Osteoblast (primary cell): ENCODE results near the gene ZYX. TPM values are rescaled to one million over a fixed set of nuclear protein-coding genes. Genes with fewer than 3 reads are reported as not detected.

Experiments used
- DNase-seq: peaks from one replicate; pipeline ENCODE4 v3.0.0; 2011; ENCODE audit warnings: low spot score, mixed read lengths; ENCODE audit not compliant: insufficient read length; ENCODE audit errors: missing footprints
- H2AFZ ChIP-seq: 2 replicates; pipeline ENCODE4 v1.6.0; 2011; ENCODE audit warnings: mild to moderate bottlenecking, low read length
- H3K27ac ChIP-seq: 2 replicates; pipeline ENCODE4 v1.5.1; 2011; ENCODE audit warnings: mild to moderate bottlenecking, low read depth, low read length, moderate library complexity
- H3K27me3 ChIP-seq: 2 replicates; pipeline ENCODE4 v1.6.0; 2012; ENCODE audit warnings: mild to moderate bottlenecking, control low read depth, inconsistent platforms, low read length, moderate library complexity; ENCODE audit not compliant: insufficient read depth
- H3K36me3 ChIP-seq: 2 replicates; pipeline ENCODE4 v1.5.1; 2011; ENCODE audit warnings: mild to moderate bottlenecking, low read length, control low read depth, moderate library complexity; ENCODE audit not compliant: insufficient read depth
- H3K4me1 ChIP-seq: 2 replicates; pipeline ENCODE4 v1.5.1; 2011; ENCODE audit warnings: mild to moderate bottlenecking, low read length, control low read depth, moderate library complexity; ENCODE audit not compliant: insufficient read depth
- H3K4me2 ChIP-seq: 2 replicates; pipeline ENCODE4 v1.6.0; 2011; ENCODE audit warnings: mild to moderate bottlenecking, low read length; ENCODE audit not compliant: insufficient read depth
- H3K4me3 ChIP-seq: fragments of 200-600 bp; sonication (generic); 3 replicates; pipeline ENCODE4 v1.5.1; 2012; ENCODE audit warnings: mild to moderate bottlenecking, low read length, inconsistent platforms; ENCODE audit not compliant: insufficient read depth
- H3K79me2 ChIP-seq: 2 replicates; pipeline ENCODE4 v1.6.0; 2012; ENCODE audit warnings: mild to moderate bottlenecking, low read length, control low read depth, inconsistent platforms; ENCODE audit not compliant: insufficient read depth
- H3K9me3 ChIP-seq: 2 replicates; pipeline ENCODE4 v1.5.1; 2011; ENCODE audit warnings: low read depth, low read length, control low read depth
- H4K20me1 ChIP-seq: 2 replicates; pipeline ENCODE4 v1.6.0; 2012; ENCODE audit warnings: mild to moderate bottlenecking, low read length, control low read depth; ENCODE audit not compliant: insufficient read depth
- total RNA-seq: library from RNA; depleted of rRNA; stranded (reverse); fragments of >200 nt; gene quantifications from 2 replicates; pipeline ENCODE4 v1.2.3, GENCODE V29; 2012
- TF ChIP-seq, protein P1 (sequence below): IDR thresholded peaks from 2 replicates; pipeline ENCODE4 v1.5.1; 2011; ENCODE audit warnings: mild to moderate bottlenecking, low read depth, low read length, moderate library complexity; ENCODE audit errors: extremely low read depth

ZYX gene
- total RNA-seq, 1 donor: 47.4 TPM

GRCh38 chr7:143343596-143343995 lies 37.5 kb upstream of the ZYX start:
- no peaks in the 10 kb centered on the region for H3K9me3 ChIP-seq
- no peaks in the 10 kb centered on the region for H3K36me3 ChIP-seq
- no peak overlapping the region for H3K27ac ChIP-seq
- no peak overlapping the region for H3K4me2 ChIP-seq
- H4K20me1 ChIP-seq: no peaks in the 10 kb centered on the region
- no peak overlapping the region for H2AFZ ChIP-seq
- H3K27me3 ChIP-seq: peaks cover 34% of the 10 kb centered on the region
- TF ChIP-seq, protein P1, sequence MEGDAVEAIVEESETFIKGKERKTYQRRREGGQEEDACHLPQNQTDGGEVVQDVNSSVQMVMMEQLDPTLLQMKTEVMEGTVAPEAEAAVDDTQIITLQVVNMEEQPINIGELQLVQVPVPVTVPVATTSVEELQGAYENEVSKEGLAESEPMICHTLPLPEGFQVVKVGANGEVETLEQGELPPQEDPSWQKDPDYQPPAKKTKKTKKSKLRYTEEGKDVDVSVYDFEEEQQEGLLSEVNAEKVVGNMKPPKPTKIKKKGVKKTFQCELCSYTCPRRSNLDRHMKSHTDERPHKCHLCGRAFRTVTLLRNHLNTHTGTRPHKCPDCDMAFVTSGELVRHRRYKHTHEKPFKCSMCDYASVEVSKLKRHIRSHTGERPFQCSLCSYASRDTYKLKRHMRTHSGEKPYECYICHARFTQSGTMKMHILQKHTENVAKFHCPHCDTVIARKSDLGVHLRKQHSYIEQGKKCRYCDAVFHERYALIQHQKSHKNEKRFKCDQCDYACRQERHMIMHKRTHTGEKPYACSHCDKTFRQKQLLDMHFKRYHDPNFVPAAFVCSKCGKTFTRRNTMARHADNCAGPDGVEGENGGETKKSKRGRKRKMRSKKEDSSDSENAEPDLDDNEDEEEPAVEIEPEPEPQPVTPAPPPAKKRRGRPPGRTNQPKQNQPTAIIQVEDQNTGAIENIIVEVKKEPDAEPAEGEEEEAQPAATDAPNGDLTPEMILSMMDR: no peak
- H3K4me1 ChIP-seq: no peaks in the 10 kb centered on the region
- H3K79me2 ChIP-seq: no peaks in the 10 kb centered on the region
- H3K4me3 ChIP-seq: no peak overlapping the region
- DNase-seq: no peak

DNA sequence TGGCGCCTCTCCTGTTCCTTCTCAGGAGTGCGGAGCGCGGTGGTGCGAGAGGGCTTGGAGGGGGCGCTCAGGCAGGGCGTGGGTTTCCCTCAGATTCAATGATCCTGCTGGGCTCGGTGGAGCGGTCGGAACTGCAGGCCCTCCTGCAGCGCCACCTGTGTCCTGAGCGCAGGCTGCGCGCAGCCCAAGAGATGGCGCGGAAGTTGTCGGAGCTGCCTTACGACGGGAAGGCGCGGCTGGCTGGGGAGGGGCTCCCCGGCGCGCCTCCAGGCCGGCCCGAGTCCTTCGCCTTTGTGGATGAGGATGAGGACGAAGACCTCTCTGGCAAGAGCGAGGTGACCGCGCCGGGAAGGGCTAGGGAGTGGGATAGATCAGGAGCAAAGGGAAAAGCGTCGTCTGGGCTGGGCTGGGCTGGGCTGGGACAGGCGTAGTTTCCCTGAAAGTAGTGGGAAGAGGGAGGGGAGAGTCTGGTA lies 35.7 kb upstream of the ZYX start:
- peak; percentile 83 for DNase-seq
- H3K79me2 ChIP-seq: no peaks in the 10 kb centered on the region
- peak overlapping the region; percentile 11 for H3K4me2 ChIP-seq
- no peaks in the 10 kb centered on the region for H3K36me3 ChIP-seq
- H3K4me1 ChIP-seq: no peaks in the 10 kb centered on the region
- no peaks in the 10 kb centered on the region for H4K20me1 ChIP-seq
- H3K9me3 ChIP-seq: no peaks in the 10 kb centered on the region
- H3K27me3 ChIP-seq: peaks cover 37% of the 10 kb centered on the region
- H3K27ac ChIP-seq: no peak overlapping the region
- peak overlapping the region; percentile 57 for H2AFZ ChIP-seq
- TF ChIP-seq, protein P1: peak; percentile 35
- peak overlapping the region; percentile 0 for H3K4me3 ChIP-seq

- Histone ChIP-seq H3K4me2 (no peak overlapping the region), H3K79me2 (no peaks in the 10 kb centered on the region), H3K27ac (no peak overlapping the region)
These were observed 35.1 kb upstream of the ZYX start for GRCh38 chr7:143346018-143346417.

GRCh38 chr7:143347950-143348349 lies 33.2 kb upstream of the ZYX start:
- no peak overlapping the region for H3K27ac ChIP-seq
- H3K36me3 ChIP-seq: no peaks in the 10 kb centered on the region
- H3K9me3 ChIP-seq: no peaks in the 10 kb centered on the region
- no peaks in the 10 kb centered on the region for H3K79me2 ChIP-seq
- H3K27me3 ChIP-seq: peaks cover 40% of the 10 kb centered on the region
- TF ChIP-seq, protein P1: no peak
- no peak overlapping the region for H3K4me2 ChIP-seq
- H3K4me3 ChIP-seq: no peak overlapping the region
- H4K20me1 ChIP-seq: no peaks in the 10 kb centered on the region
- no peak overlapping the region for H2AFZ ChIP-seq
- no peaks in the 10 kb centered on the region for H3K4me1 ChIP-seq
- DNase-seq: no peak

More at GRCh38 chr7:143346018-143346417, 35.1 kb upstream of the ZYX start:
- H3K36me3 ChIP-seq: no peaks in the 10 kb centered on the region
- peaks cover 36% of the 10 kb centered on the region for H3K27me3 ChIP-seq
- H3K9me3 ChIP-seq: no peaks in the 10 kb centered on the region
- H4K20me1 ChIP-seq: no peaks in the 10 kb centered on the region
- TF ChIP-seq, protein P1: no peak
- DNase-seq: peak; percentile 27
- H3K4me3 ChIP-seq: no peak overlapping the region
- H2AFZ ChIP-seq: no peak overlapping the region
- H3K4me1 ChIP-seq: no peaks in the 10 kb centered on the region
